HG03558 (cell line): ENCODE measurements around the gene PRMT1.

Experiments
- ATAC-seq: cut with Tn5 transposase; IDR thresholded peaks from one replicate; pipeline ENCODE4 v1.9.1; 2021; ENCODE audit warnings: moderate number of reproducible peaks; ENCODE audit not compliant: unreplicated experiment; ENCODE audit errors: extremely low read depth

The PRMT1 gene

GRCh38 chr19:49666120-49666444 lies 11.0 kb upstream of the PRMT1 start:
- ATAC-seq = no peak

GRCh38 chr19:49667473-49667872 lies 9.6 kb upstream of the PRMT1 start:
- ATAC-seq = no peak

GRCh38 chr19:49669516-49669915 lies 7.6 kb upstream of the PRMT1 start:
- ATAC-seq = no peak

GRCh38 chr19:49672131-49672919 lies 4.7 kb upstream of the PRMT1 start:
- ATAC-seq = no peak

- ATAC-seq = no peak
These were observed 811 bp upstream of the PRMT1 start for GRCh38 chr19:49676136-49676783.

- ATAC-seq = peak; percentile 43
These were observed 264 bp upstream of the PRMT1 start for GRCh38 chr19:49676784-49677230.

- no peak for ATAC-seq
These were observed 1.0 kb downstream of the PRMT1 start for GRCh38 chr19:49677901-49678674.

GRCh38 chr19:49678985-49679770 lies 2.1 kb downstream of the PRMT1 start:
- ATAC-seq = no peak

- no peak for ATAC-seq
These were observed 2.8 kb downstream of the PRMT1 start for GRCh38 chr19:49679771-49680413.

GRCh38 chr19:49680421-49681351 lies 3.6 kb downstream of the PRMT1 start:
- ATAC-seq = no peak

GRCh38 chr19:49681830-49682229 lies 4.8 kb downstream of the PRMT1 start:
- ATAC-seq = no peak

GRCh38 chr19:49682274-49682673 lies 5.2 kb downstream of the PRMT1 start:
- no peak for ATAC-seq

- no peak for ATAC-seq
These were observed 6.8 kb downstream of the PRMT1 start for GRCh38 chr19:49683814-49684250.

- ATAC-seq = no peak
These were observed 7.3 kb downstream of the PRMT1 start for GRCh38 chr19:49684251-49684982.

- ATAC-seq = no peak
These were observed 8.0 kb downstream of the PRMT1 start for GRCh38 chr19:49684983-49685553.

GRCh38 chr19:49685845-49686332 lies 8.8 kb downstream of the PRMT1 start:
- ATAC-seq = no peak

GRCh38 chr19:49686503-49687088 lies 9.5 kb downstream of the PRMT1 start:
- no peak for ATAC-seq
